IMR-90 (cell line): ENCODE results near the gene NDRG2. TPM values are rescaled to one million over a fixed set of nuclear protein-coding genes. Genes with fewer than 3 reads are reported as not detected.

Experiments
- ATAC-seq: fragments of 200-7000 bp; cut with Tn5 transposase; 2 replicates; pipeline ENCODE4 v1.9.1; 2020; ENCODE audit warnings: low read depth, mild to moderate bottlenecking, moderate library complexity
- BruUV-seq: library from RNA; stranded (reverse); fragments of 400-500 nt; replicated peaks from 2 replicates; lab custom pipeline; 2021; lab: Mats Ljungman, UMichigan
- CTCF ChIA-PET: fragments of 300-600 bp; formaldehyde crosslinking; extraction: SDS; loops from one replicate; lab custom pipeline; 2021; ENCODE audit warnings: antibody characterized with exemption; lab: Yijun Ruan, JAX
- POLR2A ChIA-PET: fragments of 300-600 bp; sonication (Branson Sonifier 250); formaldehyde crosslinking; loops from one replicate; lab custom pipeline; 2022; ENCODE audit warnings: antibody characterized with exemption; ENCODE audit not compliant: unreplicated experiment; lab: Charles Lee
- DNase-seq: peaks from one replicate; pipeline ENCODE4 v3.0.0; 2013
- H2AFZ ChIP-seq: replicated peaks from 2 replicates; pipeline ENCODE3; 2013; ENCODE audit warnings: low read length, mild to moderate bottlenecking; ENCODE audit not compliant: poor library complexity
- H2AK5ac ChIP-seq: 2 replicates; pipeline ENCODE4 v1.6.1; 2013; ENCODE audit warnings: low read depth, low read length, inconsistent platforms
- H2AK9ac ChIP-seq: replicated peaks from 2 replicates; pipeline ENCODE3; 2013; ENCODE audit warnings: mild to moderate bottlenecking, low read depth, low read length, moderate library complexity; ENCODE audit not compliant: poor library complexity
- H2BK120ac ChIP-seq: 2 replicates; pipeline ENCODE4 v1.6.1; 2013; ENCODE audit warnings: low read depth, low read length, inconsistent platforms
- H2BK15ac ChIP-seq: 3 replicates; pipeline ENCODE4 v1.6.1; 2013; ENCODE audit warnings: low read depth, low read length, inconsistent platforms
- H2BK20ac ChIP-seq: 2 replicates; pipeline ENCODE4 v1.6.1; 2013; ENCODE audit warnings: low read depth, mild to moderate bottlenecking, inconsistent platforms, low read length, moderate library complexity
- H2BK5ac ChIP-seq: 2 replicates; pipeline ENCODE4 v1.6.1; 2013; ENCODE audit warnings: mild to moderate bottlenecking, low read depth, low read length, inconsistent platforms; ENCODE audit not compliant: poor library complexity, severe bottlenecking
- H3K14ac ChIP-seq: replicated peaks from 2 replicates; pipeline ENCODE4 v1.6.1; 2013; ENCODE audit warnings: low read depth, low read length, inconsistent platforms
- H3K18ac ChIP-seq: 2 replicates; pipeline ENCODE4 v1.6.1; 2013; ENCODE audit warnings: low read depth, low read length, control low read depth
- H3K23ac ChIP-seq: 2 replicates; pipeline ENCODE4 v1.6.1; 2013; ENCODE audit warnings: low read depth, low read length, inconsistent platforms
- H3K27ac ChIP-seq: 2 replicates; pipeline ENCODE4 v1.5.1; 2013; ENCODE audit warnings: mild to moderate bottlenecking, control low read depth, low read length; ENCODE audit not compliant: insufficient read depth
- H3K27me3 ChIP-seq: 2 replicates; pipeline ENCODE4 v1.6.1; 2013; ENCODE audit warnings: low read length; ENCODE audit not compliant: control insufficient read depth, insufficient read depth
- H3K36me3 ChIP-seq: 2 replicates; pipeline ENCODE4 v1.6.1; 2013; ENCODE audit warnings: low read length, mixed read lengths; ENCODE audit not compliant: control insufficient read depth, insufficient read depth
- H3K4ac ChIP-seq: 2 replicates; pipeline ENCODE4 v1.6.1; 2013; ENCODE audit warnings: low read depth, low read length, inconsistent platforms
- H3K4me1 ChIP-seq: 2 replicates; pipeline ENCODE4 v1.6.1; 2013; ENCODE audit warnings: low read length, mixed read lengths; ENCODE audit not compliant: control insufficient read depth, insufficient read depth
- H3K4me2 ChIP-seq: 2 replicates; pipeline ENCODE4 v1.6.1; 2013; ENCODE audit warnings: low read depth, mild to moderate bottlenecking, control low read depth, low read length, moderate library complexity
- H3K4me3 ChIP-seq: 2 replicates; pipeline ENCODE4 v1.5.1; 2013; ENCODE audit warnings: low read depth, mild to moderate bottlenecking, control low read depth, low read length, moderate library complexity; ENCODE audit not compliant: insufficient read depth
- H3K56ac ChIP-seq: 2 replicates; pipeline ENCODE4 v1.6.1; 2013; ENCODE audit warnings: low read length, inconsistent platforms; ENCODE audit not compliant: insufficient read depth; ENCODE audit errors: extremely low read depth
- H3K79me1 ChIP-seq, 2 experiments: 2 replicates each; pipeline ENCODE4 v1.6.1; 2013; ENCODE audit warnings: low read length in 2 of 2, inconsistent platforms in 1 of 2, low read depth in 1 of 2
- H3K9ac ChIP-seq: 2 replicates; pipeline ENCODE4 v1.6.1; 2013; ENCODE audit warnings: low read depth, low read length, control low read depth
- H3K9me1 ChIP-seq: 2 replicates; pipeline ENCODE4 v1.6.1; 2013; ENCODE audit warnings: low read length, inconsistent platforms; ENCODE audit not compliant: insufficient read depth
- H3K9me3 ChIP-seq: 2 replicates; pipeline ENCODE4 v1.6.1; 2013; ENCODE audit warnings: low read length; ENCODE audit not compliant: control insufficient read depth, insufficient read depth
- H4K20me1 ChIP-seq: 2 replicates; pipeline ENCODE4 v1.6.1; 2013; ENCODE audit warnings: low read length, inconsistent platforms; ENCODE audit not compliant: insufficient read depth
- H4K5ac ChIP-seq: 2 replicates; pipeline ENCODE4 v1.6.1; 2013; ENCODE audit warnings: mild to moderate bottlenecking, low read depth, low read length, control low read depth
- H4K8ac ChIP-seq, 2 experiments: 2 replicates each; pipeline ENCODE4 v1.6.1; 2013; ENCODE audit warnings: low read depth in 2 of 2, low read length in 2 of 2, control low read depth in 1 of 2, inconsistent platforms in 1 of 2
- H4K91ac ChIP-seq: 2 replicates; pipeline ENCODE4 v1.6.1; 2013; ENCODE audit warnings: low read depth, low read length, inconsistent platforms; ENCODE audit not compliant: insufficient read depth
- BHLHE40 ChIP-seq: fragments of 150-350 bp; IDR thresholded peaks from 2 replicates; pipeline ENCODE4 v1.6.1; 2016; ENCODE audit warnings: mild to moderate bottlenecking, low read depth, low read length
- CTCF ChIP-seq: conservative IDR thresholded peaks from 2 replicates; pipeline ENCODE4 v1.5.1; 2012; ENCODE audit warnings: mild to moderate bottlenecking, low read depth, low read length, improper control_type of control experiment
- ELK1 ChIP-seq: fragments of 150-350 bp; IDR thresholded peaks from 2 replicates; pipeline ENCODE4 v1.6.1; 2016; ENCODE audit warnings: low read depth, mild to moderate bottlenecking, low read length, moderate library complexity, borderline replicate concordance
- FOS ChIP-seq: fragments of 150-350 bp; IDR thresholded peaks from 2 replicates; pipeline ENCODE4 v1.6.1; 2016; ENCODE audit warnings: low read depth, low read length
- MAFK ChIP-seq: IDR thresholded peaks from 2 replicates; pipeline ENCODE4 v1.6.1; 2012; ENCODE audit warnings: low read depth, low read length, improper control_type of control experiment
- MAZ ChIP-seq: IDR thresholded peaks from 2 replicates; pipeline ENCODE4 v1.6.1; 2012; ENCODE audit warnings: low read depth, mild to moderate bottlenecking, low read length, improper control_type of control experiment, moderate library complexity, borderline replicate concordance
- MXI1 ChIP-seq: IDR thresholded peaks from 2 replicates; pipeline ENCODE4 v1.6.1; 2012; ENCODE audit warnings: low read depth, mild to moderate bottlenecking, low read length, moderate library complexity, borderline replicate concordance
- NFE2L2 ChIP-seq: fragments of 150-350 bp; IDR thresholded peaks from 2 replicates; pipeline ENCODE4 v1.6.1; 2016; ENCODE audit warnings: low read depth, mild to moderate bottlenecking, low read length
- POLR2A ChIP-seq: IDR thresholded peaks from 2 replicates; pipeline ENCODE4 v1.6.1; 2012; ENCODE audit warnings: mild to moderate bottlenecking, low read depth, low read length
- RCOR1 ChIP-seq: IDR thresholded peaks from 2 replicates; pipeline ENCODE4 v1.6.1; 2012; ENCODE audit warnings: mild to moderate bottlenecking, low read length, improper control_type of control experiment; ENCODE audit not compliant: insufficient replicate concordance
- RFX5 ChIP-seq: IDR thresholded peaks from 2 replicates; pipeline ENCODE4 v1.8.0; 2012; ENCODE audit warnings: low read depth, mild to moderate bottlenecking, low read length, moderate library complexity
- SMC3 ChIP-seq: fragments of 150-350 bp; IDR thresholded peaks from 2 replicates; pipeline ENCODE4 v1.6.1; 2016; ENCODE audit warnings: low read depth, mild to moderate bottlenecking, antibody characterized with exemption, low read length, moderate library complexity
- USF2 ChIP-seq: fragments of 150-350 bp; IDR thresholded peaks from 2 replicates; pipeline ENCODE4 v1.6.1; 2017; ENCODE audit warnings: mild to moderate bottlenecking, antibody characterized with exemption, low read length, low read depth
- WGBS, 2 experiments: methylation state at CpG; one replicate each; pipeline versions ENCODE4 v1.1.5 to v1.1.7; 2013; ENCODE audit warnings: missing lambda C conversion rate in 2 of 2; ENCODE audit not compliant: insufficient read length in 1 of 2; ENCODE audit errors: extremely low coverage in 2 of 2; 5-methylcytosine and 5-hydroxymethylcytosine counted together
- dilution Hi-C: fragments of 300-500 bp; cut with HindIII; formaldehyde crosslinking; loops from one replicate; pipeline ENCODE4 v1.14.3; 2018; ENCODE audit warnings: low sequenced_read_pairs; ENCODE audit not compliant: unreplicated experiment
- in situ Hi-C: fragments of 300-500 bp; cut with MboI; formaldehyde crosslinking; loops from 3 replicates; pipeline ENCODE4 v1.14.3; 2019; ENCODE audit warnings: low sequenced_read_pairs, inconsistent platforms, mixed read lengths
- intact Hi-C: fragments of 100-400 bp; cut with micrococcal nuclease; formaldehyde crosslinking; loops from 2 replicates; pipeline ENCODE4 v1.10.0; 2022
- polyA plus RNA-seq, 3 experiments: library from polyadenylated mRNA; depleted of rRNA; stranded (reverse); fragments of >200 nt; gene quantifications; 2 replicates each; pipeline ENCODE4 v1.2.3, GENCODE V29; 2012; ENCODE audit warnings: low replicate concordance in 1 of 3
- total RNA-seq: library from RNA; depleted of rRNA; stranded (reverse); fragments of >200 nt; gene quantifications from 2 replicates; pipeline ENCODE4 v1.2.3, GENCODE V29; 2012

The NDRG2 gene
- total and polyA plus RNA-seq, 2 of the 4 experiments (the other 2 are of a cell fraction) = 0.36 to 1.5 TPM

- Histone ChIP-seq H4K20me1 (no peaks in the 10 kb centered on the region), H3K27me3 (peaks cover 2% of the 10 kb centered on the region; the same call in 1 of the 2 replicates), H3K4ac (no peak overlapping the region), H3K9me3 (no peaks in the 10 kb centered on the region), H2AK5ac (no peak overlapping the region), H3K36me3 (no peaks in the 10 kb centered on the region), H3K79me1 (no peaks in the 10 kb centered on the region), H4K5ac (no peak overlapping the region), H3K4me2 (no peak overlapping the region), H3K4me1 (no peaks in the 10 kb centered on the region; the same call in 1 of the 2 replicates), H2AFZ (no peak overlapping the region), H3K56ac (no peak overlapping the region), H4K91ac (no peak overlapping the region), H3K27ac (no peak overlapping the region), H2BK5ac (no peak overlapping the region), H4K8ac (no peak overlapping the region), H3K14ac (no peak overlapping the region), H3K18ac (no peak overlapping the region), H3K9ac (no peak overlapping the region), H3K9me1 (no peaks in the 10 kb centered on the region; the same call in 1 of the 2 replicates), H3K4me3 (no peak overlapping the region), H3K23ac (no peak overlapping the region), H2BK15ac (no peak overlapping the region), H2BK20ac (no peak overlapping the region), H2AK9ac (no peak overlapping the region), H2BK120ac (no peak overlapping the region)
- no CpG with 5 or more reads among the region's 1 CpG for WGBS, 2 experiments
- in situ Hi-C loops (loop anchor here (25.0 kb wide), 1 partner anchor 644 kb away; the partner anchor contains the start of genes CCNB1IP1 and PARP2), dilution Hi-C loops (no loop called here), intact Hi-C loops (no loop called here)
- ChIA-PET POLR2A (no interaction called here), CTCF (interaction anchor here (1.7 kb wide), 1 partner anchor 10 kb away, joined by 13 read pairs; no protein-coding TSS in a partner anchor)
- no TSS peak for BruUV-seq
- no peak for DNase-seq
- no peak for TF ChIP-seq POLR2A
- no peak for TF ChIP-seq CTCF
- no peak for TF ChIP-seq NFE2L2
- no peak for TF ChIP-seq ELK1
- no peak for TF ChIP-seq RCOR1
- no peak for TF ChIP-seq SMC3
- no peak for TF ChIP-seq RFX5
- TF ChIP-seq MXI1 = no peak
- TF ChIP-seq FOS = no peak
- no peak for TF ChIP-seq BHLHE40
- TF ChIP-seq MAFK = no peak
- no peak for TF ChIP-seq MAZ
- TF ChIP-seq USF2 = no peak
- ATAC-seq = no peak
These were observed 44.0 kb downstream of the NDRG2 start for GRCh38 chr14:20980906-20981305.
